ENCODE measurements around the gene SPACDR.

- no peak for TF ChIP-seq CTCF (optimal IDR thresholded peaks at IDR 0.05 in 1 of 3, IDR thresholded peaks at IDR 0.05 in 1 of 3, conservative IDR thresholded peaks at IDR 0.05 in 1 of 3; ENCODE audit: extremely low read depth in 1 of 3, insufficient read depth in 2 of 3, low read length in 3 of 3)
- TF ChIP-seq EZH2 (IDR thresholded peaks at IDR 0.05; ENCODE audit: low read length): no peak
Measured at GRCh38 chr7:100444311-100445278, 19.5 kb downstream of the SPACDR start.

Measured in keratinocyte (primary cell).